GM21717 (cell line): ENCODE measurements around the gene DAG1.

Source experiments
- ATAC-seq: cut with Tn5 transposase; IDR thresholded peaks from one replicate; pipeline ENCODE4 v1.9.1; 2021; ENCODE audit warnings: mild to moderate bottlenecking, moderate library complexity; ENCODE audit not compliant: unreplicated experiment

The DAG1 gene

DNA sequence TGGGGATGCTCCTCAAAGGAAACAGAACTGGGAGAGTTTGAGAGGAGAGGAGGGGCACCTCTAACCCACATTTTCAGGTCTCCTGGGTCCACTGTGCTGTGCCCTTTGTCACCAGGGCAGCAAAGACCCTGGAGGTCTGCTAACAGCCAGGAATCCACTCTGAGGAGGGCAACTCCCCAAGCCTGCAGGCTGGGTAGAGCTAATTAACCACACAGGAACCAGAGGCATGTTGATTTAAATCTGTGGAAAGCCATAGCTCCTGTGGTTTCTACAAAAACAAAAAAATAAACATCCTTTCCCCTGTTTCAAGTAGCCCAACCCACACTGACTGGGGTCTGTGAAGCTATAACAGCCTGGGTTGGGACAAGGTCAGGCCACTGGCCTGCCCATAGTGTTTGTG, 82.0 kb downstream of the DAG1 start:
- no peak for ATAC-seq

GRCh38 chr3:49553324-49553691, 83.2 kb downstream of the DAG1 start:
- ATAC-seq: no peak

- ATAC-seq: peak; percentile 67
These were observed 83.9 kb downstream of the DAG1 start, which contains the start of gene BSN for GRCh38 chr3:49553692-49554632. Gene BSN, plus strand, starts transcription at chr3:49554477. Its CDS starts 126 bp downstream, at chr3:49554603.

DNA sequence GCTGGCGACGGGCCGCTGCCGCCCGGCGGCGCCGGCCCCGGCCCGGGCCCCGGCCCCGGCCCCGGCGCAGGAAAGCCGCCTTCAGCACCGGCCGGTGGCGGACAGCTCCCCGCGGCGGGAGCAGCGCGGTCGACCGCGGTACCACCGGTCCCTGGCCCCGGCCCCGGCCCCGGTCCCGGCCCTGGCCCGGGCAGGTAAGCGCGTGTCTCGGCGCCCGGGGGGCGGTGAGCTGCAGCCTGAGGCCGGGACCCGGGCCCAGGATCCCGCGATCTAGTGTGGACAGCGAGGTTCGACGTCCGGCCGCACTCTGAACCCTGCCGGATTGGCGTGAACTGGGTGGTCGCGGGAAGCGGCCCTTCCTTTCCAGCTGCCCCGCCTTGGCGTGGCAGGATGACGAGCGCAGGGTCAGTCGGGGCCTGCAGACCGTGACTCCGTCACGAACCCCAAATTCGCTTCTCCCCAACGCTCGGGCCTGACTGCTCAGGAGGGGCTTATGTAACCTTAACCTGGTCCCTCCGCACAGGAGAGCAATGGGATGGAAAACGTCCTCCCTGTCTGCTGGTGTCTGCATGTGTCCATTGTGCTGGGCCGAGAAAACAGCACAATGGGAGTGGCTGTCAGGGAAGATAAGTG, 84.7 kb downstream of the DAG1 start:
- peak; percentile 10 for ATAC-seq

GRCh38 chr3:49556500-49557275, 86.6 kb downstream of the DAG1 start:
- no peak for ATAC-seq

- ATAC-seq: no peak
These were observed 93.0 kb downstream of the DAG1 start for GRCh38 chr3:49563040-49563578.

DNA sequence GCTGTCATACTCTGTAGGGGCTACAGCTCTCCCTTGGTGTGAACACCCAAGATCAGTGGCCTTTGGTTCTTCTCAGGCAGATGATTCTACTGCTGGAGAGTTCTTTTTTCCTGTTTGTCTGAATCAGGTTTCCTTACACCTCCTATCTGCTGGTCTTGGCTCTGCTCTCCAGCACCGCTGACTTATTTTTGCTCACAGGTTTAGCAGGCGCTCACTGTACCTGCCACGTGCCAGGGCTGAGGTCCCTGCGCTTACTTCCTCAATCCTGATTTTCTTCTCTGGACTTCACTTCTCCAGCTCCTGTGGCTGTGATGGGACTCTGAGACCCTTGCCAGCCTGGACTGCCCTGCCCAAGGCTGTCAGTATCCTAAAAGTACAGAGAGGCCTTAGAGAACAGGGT, 93.7 kb downstream of the DAG1 start:
- ATAC-seq: no peak

- no peak for ATAC-seq
These were observed 96.2 kb downstream of the DAG1 start for GRCh38 chr3:49566312-49566711.

- ATAC-seq: no peak
These were observed 97.3 kb downstream of the DAG1 start for GRCh38 chr3:49567406-49567805.

DNA sequence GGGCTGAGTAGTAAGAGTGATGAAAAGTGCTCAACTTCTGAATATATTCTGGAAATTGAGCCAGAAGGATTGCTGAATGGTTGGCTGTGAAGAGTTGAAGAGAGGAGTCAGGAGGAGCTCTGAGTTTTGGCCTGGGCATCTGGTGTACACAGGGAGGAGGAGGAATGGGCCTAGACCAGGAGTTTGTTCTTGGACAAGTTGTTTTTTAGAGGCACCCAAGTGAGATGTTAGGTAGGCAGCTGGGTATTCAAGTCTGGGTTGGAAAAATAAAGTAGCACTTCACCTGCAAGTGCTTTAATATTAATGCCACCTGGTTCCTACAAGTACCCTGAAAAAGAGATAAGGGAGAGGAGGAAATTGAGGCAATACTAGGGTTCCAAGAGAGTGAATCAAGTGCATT, 98.9 kb downstream of the DAG1 start:
- no peak for ATAC-seq

DNA sequence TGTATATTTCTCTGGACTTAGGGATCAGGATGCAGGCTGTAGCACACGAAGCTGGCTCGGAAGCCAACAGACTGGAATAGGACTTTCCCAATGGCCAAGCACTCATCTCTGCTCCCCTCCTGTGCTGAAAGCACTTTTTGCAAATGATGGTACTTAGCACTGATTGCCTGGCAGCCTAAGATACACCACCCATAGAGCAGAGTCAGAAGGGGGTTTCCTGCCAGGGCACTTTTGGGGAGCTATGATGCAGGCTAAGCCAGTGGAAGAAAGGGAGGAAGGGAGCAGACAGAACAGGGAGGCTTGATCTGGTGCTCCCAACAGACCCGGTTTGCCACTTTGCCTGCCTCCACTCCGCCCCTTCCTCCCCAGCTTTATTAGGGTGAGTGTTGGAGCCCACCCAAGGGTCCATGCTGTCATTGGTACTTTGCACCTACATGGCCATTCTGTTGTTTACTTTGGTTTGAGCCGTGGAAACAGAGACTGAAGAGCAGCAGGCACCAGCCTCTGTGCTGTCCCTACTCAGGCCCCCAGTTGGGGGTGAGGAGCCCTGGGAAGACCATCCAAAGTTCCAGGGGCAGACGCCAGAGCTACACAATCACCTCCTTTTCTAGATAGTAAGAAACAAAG, 100.1 kb downstream of the DAG1 start:
- ATAC-seq: no peak

- ATAC-seq: no peak
These were observed 112.1 kb downstream of the DAG1 start for GRCh38 chr3:49582177-49582576.
